Stimulated activated naive B cell treated with anti-CD40 and anti-IgM and Interleukin-4, amounts not matched to agents 10 μg/mL and 1 μg/mL and 100 μg/mL, for 72 hours (primary cell): ENCODE measurements around the gene KCNB1.

Source experiments
- ATAC-seq, 2 donors: fragments of 150-1000 bp; cut with Tn5 transposase; replicated peaks; 2 replicates each; pipeline ENCODE4 v1.10.0; 2021; ENCODE audit warnings: moderate library complexity in 1 of 2
- DNase-seq: peaks from one replicate; pipeline ENCODE4 v3.0.0; 2021
- H3K27ac Mint-ChIP-seq: one replicate; pipeline ENCODE4 v1.8.0; 2022; ENCODE audit warnings: mild to moderate bottlenecking, mixed read lengths
- H3K27me3 Mint-ChIP-seq, 2 donors: one replicate each; pipeline ENCODE4 v1.8.0; 2022; ENCODE audit warnings: mixed read lengths in 2 of 2
- H3K36me3 Mint-ChIP-seq, 2 donors: one replicate each; pipeline ENCODE4 v1.8.0; 2022; ENCODE audit warnings: mixed read lengths in 2 of 2, mild to moderate bottlenecking in 1 of 2
- H3K4me1 Mint-ChIP-seq, 2 donors: one replicate each; pipeline ENCODE4 v1.8.0; 2022; ENCODE audit warnings: mixed read lengths in 2 of 2, mild to moderate bottlenecking in 1 of 2
- H3K4me3 Mint-ChIP-seq, 2 donors: one replicate each; pipeline ENCODE4 v1.8.0; 2022; ENCODE audit warnings: mild to moderate bottlenecking in 2 of 2, mixed read lengths in 2 of 2, moderate library complexity in 1 of 2
- H3K9me3 Mint-ChIP-seq, 2 donors: one replicate each; pipeline ENCODE4 v1.8.0; 2022; ENCODE audit warnings: mixed read lengths in 2 of 2, mild to moderate bottlenecking in 1 of 2

The KCNB1 gene

GRCh38 chr20:49427751-49428518 lies 54.5 kb downstream of the KCNB1 start:
- H3K27me3 Mint-ChIP-seq: peaks cover 25 to 35% of the 10 kb centered on the region in 2 donors
- no peak overlapping the region for H3K4me3 Mint-ChIP-seq
- no peak for DNase-seq
- H3K36me3 Mint-ChIP-seq: no peaks in the 10 kb centered on the region
- ATAC-seq: no peak
- no peaks in the 10 kb centered on the region for H3K9me3 Mint-ChIP-seq
- no peaks in the 10 kb centered on the region for H3K4me1 Mint-ChIP-seq
- no peak overlapping the region for H3K27ac Mint-ChIP-seq

GRCh38 chr20:49426873-49427272 lies 55.6 kb downstream of the KCNB1 start:
- Mint-ChIP-seq H3K9me3 (no peaks in the 10 kb centered on the region), H3K27ac (no peak overlapping the region), H3K4me1 (no peaks in the 10 kb centered on the region), H3K4me3 (no peak overlapping the region), H3K27me3 (peaks cover 28 to 40% of the 10 kb centered on the region in 2 donors), H3K36me3 (no peaks in the 10 kb centered on the region)
- no peak for ATAC-seq
- DNase-seq: no peak

GRCh38 chr20:49426395-49426794 lies 56.1 kb downstream of the KCNB1 start:
- Mint-ChIP-seq H3K36me3 (no peaks in the 10 kb centered on the region), H3K27ac (no peak overlapping the region), H3K9me3 (no peaks in the 10 kb centered on the region), H3K4me3 (no peak overlapping the region), H3K4me1 (no peaks in the 10 kb centered on the region), H3K27me3 (peaks cover 25 to 40% of the 10 kb centered on the region in 2 donors)
- ATAC-seq (no peak), DNase-seq (no peak)

- Mint-ChIP-seq H3K4me1 (no peaks in the 10 kb centered on the region), H3K36me3 (no peaks in the 10 kb centered on the region), H3K27ac (peak overlapping the region; percentile 21), H3K9me3 (no peaks in the 10 kb centered on the region), H3K4me3 (no peak overlapping the region), H3K27me3 (peaks cover 26 to 42% of the 10 kb centered on the region in 2 donors)
- ATAC-seq (no peak), DNase-seq (no peak)
These were observed 57.9 kb downstream of the KCNB1 start for GRCh38 chr20:49424536-49424935.

- Mint-ChIP-seq H3K4me3 (no peak overlapping the region), H3K36me3 (no peaks in the 10 kb centered on the region), H3K4me1 (no peaks in the 10 kb centered on the region), H3K27me3 (peaks cover 30 to 45% of the 10 kb centered on the region in 2 donors), H3K9me3 (no peaks in the 10 kb centered on the region), H3K27ac (no peak overlapping the region)
- DNase-seq (no peak), ATAC-seq (no peak)
These were observed 60.3 kb downstream of the KCNB1 start for GRCh38 chr20:49422161-49422560.

- Mint-ChIP-seq H3K9me3 (no peaks in the 10 kb centered on the region), H3K4me3 (no peak overlapping the region), H3K4me1 (no peaks in the 10 kb centered on the region), H3K27me3 (peaks cover 36 to 42% of the 10 kb centered on the region in 2 donors), H3K27ac (no peak overlapping the region), H3K36me3 (no peaks in the 10 kb centered on the region)
- ATAC-seq (no peak), DNase-seq (no peak)
These were observed 61.6 kb downstream of the KCNB1 start for GRCh38 chr20:49420811-49421295.

- peaks cover 34 to 45% of the 10 kb centered on the region in 2 donors for H3K27me3 Mint-ChIP-seq
- H3K27ac Mint-ChIP-seq: no peak overlapping the region
- DNase-seq: no peak
- H3K36me3 Mint-ChIP-seq: no peaks in the 10 kb centered on the region
- H3K4me3 Mint-ChIP-seq: no peak overlapping the region
- ATAC-seq: no peak
- H3K9me3 Mint-ChIP-seq: no peaks in the 10 kb centered on the region
- no peaks in the 10 kb centered on the region for H3K4me1 Mint-ChIP-seq
These were observed 62.2 kb downstream of the KCNB1 start for GRCh38 chr20:49420292-49420691.

GRCh38 chr20:49419785-49420184 lies 62.7 kb downstream of the KCNB1 start:
- ATAC-seq (no peak), DNase-seq (no peak)
- no peaks in the 10 kb centered on the region for H3K36me3 Mint-ChIP-seq
- H3K27me3 Mint-ChIP-seq: peaks cover 29 to 41% of the 10 kb centered on the region in 2 donors
- H3K4me1 Mint-ChIP-seq: no peaks in the 10 kb centered on the region
- no peaks in the 10 kb centered on the region for H3K9me3 Mint-ChIP-seq
- no peak overlapping the region for H3K4me3 Mint-ChIP-seq
- H3K27ac Mint-ChIP-seq: no peak overlapping the region

GRCh38 chr20:49418809-49419208 lies 63.7 kb downstream of the KCNB1 start:
- no peaks in the 10 kb centered on the region for H3K36me3 Mint-ChIP-seq
- H3K9me3 Mint-ChIP-seq: no peaks in the 10 kb centered on the region
- H3K4me3 Mint-ChIP-seq: no peak overlapping the region
- ATAC-seq (no peak), DNase-seq (no peak)
- H3K4me1 Mint-ChIP-seq: no peaks in the 10 kb centered on the region
- H3K27ac Mint-ChIP-seq: no peak overlapping the region
- peaks cover 28 to 42% of the 10 kb centered on the region in 2 donors for H3K27me3 Mint-ChIP-seq

GRCh38 chr20:49417843-49418555 lies 64.5 kb downstream of the KCNB1 start:
- Mint-ChIP-seq H3K4me1 (no peaks in the 10 kb centered on the region), H3K4me3 (no peak overlapping the region), H3K36me3 (no peaks in the 10 kb centered on the region), H3K27me3 (peaks cover 32 to 46% of the 10 kb centered on the region in 2 donors), H3K9me3 (no peaks in the 10 kb centered on the region), H3K27ac (no peak overlapping the region)
- no peak for DNase-seq
- ATAC-seq: no peak

GRCh38 chr20:49415668-49416044 lies 66.8 kb downstream of the KCNB1 start:
- H3K4me1 Mint-ChIP-seq: no peaks in the 10 kb centered on the region
- peaks cover 25 to 42% of the 10 kb centered on the region in 2 donors for H3K27me3 Mint-ChIP-seq
- no peak overlapping the region for H3K27ac Mint-ChIP-seq
- no peak for DNase-seq
- no peak overlapping the region for H3K4me3 Mint-ChIP-seq
- no peaks in the 10 kb centered on the region for H3K9me3 Mint-ChIP-seq
- ATAC-seq: no peak
- no peaks in the 10 kb centered on the region for H3K36me3 Mint-ChIP-seq

GRCh38 chr20:49415005-49415667 lies 67.3 kb downstream of the KCNB1 start:
- no peaks in the 10 kb centered on the region for H3K9me3 Mint-ChIP-seq
- no peaks in the 10 kb centered on the region for H3K36me3 Mint-ChIP-seq
- no peaks in the 10 kb centered on the region for H3K4me1 Mint-ChIP-seq
- ATAC-seq (no peak), DNase-seq (no peak)
- H3K4me3 Mint-ChIP-seq: no peak overlapping the region
- H3K27ac Mint-ChIP-seq: no peak overlapping the region
- H3K27me3 Mint-ChIP-seq: peaks cover 25 to 37% of the 10 kb centered on the region in 2 donors

GRCh38 chr20:49413677-49414076 lies 68.8 kb downstream of the KCNB1 start:
- Mint-ChIP-seq H3K27me3 (peaks cover 25 to 36% of the 10 kb centered on the region in 2 donors), H3K9me3 (no peaks in the 10 kb centered on the region), H3K27ac (no peak overlapping the region), H3K4me3 (no peak overlapping the region), H3K4me1 (no peaks in the 10 kb centered on the region), H3K36me3 (no peaks in the 10 kb centered on the region)
- DNase-seq (no peak), ATAC-seq (no peak)

GRCh38 chr20:49412953-49413352 lies 69.5 kb downstream of the KCNB1 start:
- H3K4me1 Mint-ChIP-seq: no peaks in the 10 kb centered on the region
- H3K27ac Mint-ChIP-seq: no peak overlapping the region
- H3K9me3 Mint-ChIP-seq: no peaks in the 10 kb centered on the region
- H3K4me3 Mint-ChIP-seq: no peak overlapping the region
- no peak for ATAC-seq
- DNase-seq: no peak
- no peaks in the 10 kb centered on the region for H3K36me3 Mint-ChIP-seq
- H3K27me3 Mint-ChIP-seq: peaks cover 29 to 40% of the 10 kb centered on the region in 2 donors
